ENCODE results near the gene TM4SF1.

- TF ChIP-seq POLR2A (IDR thresholded peaks at IDR 0.05), result no peak
- TF ChIP-seq, protein P1, sequence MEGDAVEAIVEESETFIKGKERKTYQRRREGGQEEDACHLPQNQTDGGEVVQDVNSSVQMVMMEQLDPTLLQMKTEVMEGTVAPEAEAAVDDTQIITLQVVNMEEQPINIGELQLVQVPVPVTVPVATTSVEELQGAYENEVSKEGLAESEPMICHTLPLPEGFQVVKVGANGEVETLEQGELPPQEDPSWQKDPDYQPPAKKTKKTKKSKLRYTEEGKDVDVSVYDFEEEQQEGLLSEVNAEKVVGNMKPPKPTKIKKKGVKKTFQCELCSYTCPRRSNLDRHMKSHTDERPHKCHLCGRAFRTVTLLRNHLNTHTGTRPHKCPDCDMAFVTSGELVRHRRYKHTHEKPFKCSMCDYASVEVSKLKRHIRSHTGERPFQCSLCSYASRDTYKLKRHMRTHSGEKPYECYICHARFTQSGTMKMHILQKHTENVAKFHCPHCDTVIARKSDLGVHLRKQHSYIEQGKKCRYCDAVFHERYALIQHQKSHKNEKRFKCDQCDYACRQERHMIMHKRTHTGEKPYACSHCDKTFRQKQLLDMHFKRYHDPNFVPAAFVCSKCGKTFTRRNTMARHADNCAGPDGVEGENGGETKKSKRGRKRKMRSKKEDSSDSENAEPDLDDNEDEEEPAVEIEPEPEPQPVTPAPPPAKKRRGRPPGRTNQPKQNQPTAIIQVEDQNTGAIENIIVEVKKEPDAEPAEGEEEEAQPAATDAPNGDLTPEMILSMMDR (IDR thresholded peaks at IDR 0.05), result no peak
These were observed 5.1 kb upstream of the TM4SF1 start for GRCh38 chr3:149382518-149382917.
